GM20000 (cell line): ENCODE measurements around the gene PLOD1.
"Not testable (repeated sequence)": the region's sequence is repeated elsewhere in the genome, so short reads cannot be mapped to it uniquely, and the experiment has no call there.

Experiments
- DNase-seq: peaks from one replicate; pipeline ENCODE4 v3.0.0; 2012; ENCODE audit warnings: low spot score
- TF ChIP-seq, protein P1 (sequence below): IDR thresholded peaks from 2 replicates; pipeline ENCODE4 v1.5.1; 2012; ENCODE audit warnings: mild to moderate bottlenecking, control low read depth; ENCODE audit errors: extremely low read depth, missing control alignments

Gene PLOD1

DNA sequence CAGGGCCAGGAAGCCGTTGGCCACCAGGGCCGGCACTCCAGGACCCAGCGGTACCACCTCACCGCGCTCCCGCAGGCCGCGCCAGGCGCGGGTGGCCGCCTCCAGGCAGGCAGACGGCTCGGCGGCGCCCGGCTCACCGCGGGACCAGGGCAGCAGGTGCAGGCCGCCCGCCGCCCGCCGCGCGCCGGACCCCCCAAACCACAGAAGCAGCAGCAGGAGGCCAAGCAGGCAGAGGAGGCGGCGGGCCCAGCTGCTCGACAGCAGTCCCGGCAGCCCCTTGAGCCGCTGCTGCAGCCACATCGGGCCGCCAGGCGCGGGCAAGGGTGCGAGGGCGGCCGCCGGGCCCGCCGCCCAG lies 8.6 kb upstream of the PLOD1 start:
- TF ChIP-seq, protein P1, sequence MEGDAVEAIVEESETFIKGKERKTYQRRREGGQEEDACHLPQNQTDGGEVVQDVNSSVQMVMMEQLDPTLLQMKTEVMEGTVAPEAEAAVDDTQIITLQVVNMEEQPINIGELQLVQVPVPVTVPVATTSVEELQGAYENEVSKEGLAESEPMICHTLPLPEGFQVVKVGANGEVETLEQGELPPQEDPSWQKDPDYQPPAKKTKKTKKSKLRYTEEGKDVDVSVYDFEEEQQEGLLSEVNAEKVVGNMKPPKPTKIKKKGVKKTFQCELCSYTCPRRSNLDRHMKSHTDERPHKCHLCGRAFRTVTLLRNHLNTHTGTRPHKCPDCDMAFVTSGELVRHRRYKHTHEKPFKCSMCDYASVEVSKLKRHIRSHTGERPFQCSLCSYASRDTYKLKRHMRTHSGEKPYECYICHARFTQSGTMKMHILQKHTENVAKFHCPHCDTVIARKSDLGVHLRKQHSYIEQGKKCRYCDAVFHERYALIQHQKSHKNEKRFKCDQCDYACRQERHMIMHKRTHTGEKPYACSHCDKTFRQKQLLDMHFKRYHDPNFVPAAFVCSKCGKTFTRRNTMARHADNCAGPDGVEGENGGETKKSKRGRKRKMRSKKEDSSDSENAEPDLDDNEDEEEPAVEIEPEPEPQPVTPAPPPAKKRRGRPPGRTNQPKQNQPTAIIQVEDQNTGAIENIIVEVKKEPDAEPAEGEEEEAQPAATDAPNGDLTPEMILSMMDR = no peak
- no peak for DNase-seq

DNA sequence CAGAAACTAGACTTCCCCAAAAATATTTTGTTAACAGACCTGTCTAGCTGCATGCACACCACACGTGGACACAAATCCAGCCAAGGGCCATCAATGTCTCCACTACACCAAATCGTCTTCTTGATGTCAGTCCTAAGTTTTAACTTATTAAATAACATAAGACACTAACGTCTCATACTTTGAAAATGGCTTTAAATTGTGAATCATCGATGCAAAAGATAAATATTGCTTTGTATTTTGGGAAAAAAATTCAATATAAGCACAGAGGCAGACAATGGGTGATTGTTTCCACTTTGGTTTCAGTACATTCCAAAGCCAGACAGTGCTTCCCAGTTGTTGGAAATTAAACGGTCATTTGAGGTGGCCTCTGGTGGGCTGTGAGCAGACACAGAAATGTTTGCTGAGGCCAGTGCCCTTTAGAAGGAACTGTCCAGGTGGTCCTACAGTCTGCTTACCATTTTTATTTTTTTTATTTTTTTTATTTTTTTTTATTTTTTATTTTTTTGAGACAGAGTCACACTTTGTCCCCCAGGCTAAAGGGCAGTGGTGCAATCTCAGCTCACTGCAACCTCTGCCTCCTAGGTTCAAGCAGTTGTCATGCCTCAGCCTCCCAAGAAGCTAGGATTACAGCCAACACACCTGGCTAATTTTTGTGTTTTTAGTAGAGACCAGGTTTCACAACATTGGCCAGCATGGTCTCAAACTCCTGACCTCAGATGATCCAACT lies 6.5 kb upstream of the PLOD1 start:
- TF ChIP-seq, protein P1 = no peak
- DNase-seq = no peak

DNA sequence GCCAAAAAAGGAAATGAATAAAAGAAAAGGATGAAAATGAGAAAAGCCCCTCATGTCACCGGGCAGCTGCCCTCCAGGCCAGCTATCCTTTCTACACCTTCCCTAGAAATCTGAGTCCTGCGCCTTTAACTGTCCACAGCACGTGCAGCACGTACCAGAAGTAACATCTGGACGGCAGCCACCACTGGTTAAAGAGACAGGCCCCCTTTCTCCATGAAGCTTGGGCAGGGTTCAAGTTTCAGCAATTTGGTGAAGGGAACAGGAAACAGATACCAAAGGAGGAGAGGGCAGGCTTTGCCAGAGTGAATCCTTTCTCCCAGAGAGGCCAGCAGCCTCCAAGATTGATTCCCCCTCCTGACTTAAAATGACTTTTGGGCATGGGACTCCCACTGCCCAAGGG lies 4.7 kb upstream of the PLOD1 start:
- peak; percentile 70 for DNase-seq
- TF ChIP-seq, protein P1 = no peak

DNA sequence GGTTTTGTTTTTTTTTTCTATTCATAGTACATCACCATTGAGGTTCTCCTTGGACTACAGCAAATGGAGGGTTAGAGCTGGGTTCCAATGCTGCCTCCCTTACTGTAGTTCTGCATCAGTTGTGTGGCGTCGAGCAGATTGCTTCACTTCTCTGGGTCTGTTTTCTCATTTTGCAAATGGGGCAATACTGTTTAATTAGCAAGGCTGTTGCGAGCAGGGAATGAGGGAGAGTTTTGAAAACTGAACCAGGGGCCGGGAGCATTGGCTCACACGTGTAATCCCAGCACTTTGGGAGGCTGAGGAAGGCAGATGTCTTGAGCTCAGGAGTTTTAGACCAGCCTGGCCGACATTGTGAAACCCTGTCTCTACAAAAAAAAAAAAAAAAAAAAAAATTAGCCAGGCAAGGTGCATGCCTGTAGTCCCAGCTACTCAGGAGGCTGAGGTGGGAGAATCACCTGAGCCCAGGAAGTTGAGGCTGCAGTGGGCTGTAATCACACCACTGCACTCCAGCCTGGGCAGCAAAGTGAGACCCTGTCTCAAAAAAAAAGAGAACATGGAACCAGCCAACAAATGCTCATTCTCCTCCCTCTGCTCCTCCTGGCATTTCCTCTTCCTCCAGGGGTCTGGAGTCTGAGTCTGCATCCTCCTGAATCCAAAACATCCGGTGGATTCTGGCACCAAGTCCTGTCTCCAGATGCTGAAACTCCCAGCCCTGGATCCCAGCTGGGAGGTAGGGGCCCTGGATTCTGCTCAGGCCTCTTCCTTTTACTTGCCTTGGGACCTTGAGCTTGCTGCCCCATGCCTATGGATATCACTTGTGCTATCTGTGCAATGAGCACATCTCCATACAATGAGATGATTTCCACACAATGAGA lies 3.7 kb upstream of the PLOD1 start:
- DNase-seq = no peak
- TF ChIP-seq, protein P1 = no peak

DNA sequence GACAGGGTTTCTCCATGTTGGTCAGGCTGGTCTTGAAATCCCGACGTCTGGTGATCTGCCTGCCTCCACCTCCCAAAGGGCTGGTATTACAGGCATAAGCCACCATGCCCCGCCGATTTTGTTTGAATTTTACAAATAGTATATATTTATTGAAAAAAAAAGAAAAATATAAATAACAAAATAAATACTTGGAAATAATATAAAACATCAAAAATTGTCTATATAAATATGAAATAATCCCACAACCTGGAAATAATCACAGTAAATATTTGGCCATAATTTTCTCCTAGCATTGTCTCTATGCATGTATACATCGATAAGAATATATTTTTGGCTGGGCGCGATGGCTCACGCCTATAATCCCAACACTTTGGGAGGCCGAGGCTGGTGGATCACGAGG lies 2.7 kb upstream of the PLOD1 start:
- TF ChIP-seq, protein P1 = no peak
- no peak for DNase-seq

GRCh38 chr1:11935057-11935412 lies 518 bp downstream of the PLOD1 start:
- DNase-seq = no peak
- TF ChIP-seq, protein P1 = no peak

DNA sequence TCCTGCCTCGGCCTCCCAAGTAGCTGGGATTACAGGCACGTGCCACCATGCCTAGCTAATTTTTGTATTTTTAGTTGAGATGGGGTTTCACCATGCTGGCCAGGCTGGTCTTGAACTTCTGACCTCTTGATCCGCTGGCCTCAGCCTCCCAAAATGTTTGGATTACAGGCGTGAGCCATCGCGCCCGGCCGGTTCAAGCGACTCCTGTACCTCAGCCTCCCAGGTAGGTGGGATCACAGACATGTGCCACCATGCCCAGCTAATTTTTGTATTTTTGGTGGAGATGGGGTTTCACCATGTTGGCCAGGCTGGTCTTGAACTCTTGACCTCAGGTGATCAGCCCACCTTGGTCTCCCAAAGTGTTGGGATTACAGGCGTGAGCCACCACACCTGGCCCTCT lies 1.2 kb downstream of the PLOD1 start:
- not testable (repeated sequence) for DNase-seq
